K562 (cell line): Measurements from ENCODE around the gene ZBTB47. TPM values are rescaled to one million over a fixed set of nuclear protein-coding genes. Genes with fewer than 3 reads are reported as not detected.
A peak's percentile ranks its signal among the peaks of the same experiment; 100 is the strongest.

ENCODE experiments used
- ATAC-seq: fragments of 200-7000 bp; cut with Tn5 transposase; 3 replicates; pipeline ENCODE4 v1.9.1; 2020; ENCODE audit warnings: moderate library complexity
- BruUV-seq: library from RNA; stranded (reverse); fragments of 400-500 nt; replicated peaks from 2 replicates; lab custom pipeline; 2021; lab: Mats Ljungman, UMichigan
- CTCF ChIA-PET: fragments of 300-600 bp; formaldehyde crosslinking; extraction: SDS; loops from one replicate; lab custom pipeline; 2021; ENCODE audit warnings: low intra/inter-chr PET ratio; lab: Yijun Ruan, JAX
- POLR2A ChIA-PET: fragments of 300-600, 350-650 bp; sonication (Branson Sonifier 250); formaldehyde crosslinking; extraction: SDS; loops from one replicate; lab custom pipeline; 2021; ENCODE audit warnings: antibody characterized with exemption, inconsistent platforms; lab: Yijun Ruan, JAX
- DNase-seq, 4 experiments: peaks; one replicate each; pipeline versions ENCODE4 v3.0.0 to v3.0.0-alpha.2; 2011 to 2018; ENCODE audit warnings: low spot score in 3 of 4, mixed read lengths in 3 of 4; ENCODE audit errors: extremely low read depth in 1 of 4
- FAIRE-seq: peaks from 2 replicates; lab custom pipeline; 2011; peaks lifted over from hg19 to GRCh38; lab: Jason Lieb, UNC
- H2AFZ ChIP-seq: 2 replicates; pipeline ENCODE4 v1.6.0; 2011; ENCODE audit warnings: low read depth, low read length, control low read depth, inconsistent platforms
- H3K27ac ChIP-seq: fragments of 200-600 bp; 3 replicates; pipeline ENCODE4 v1.8.0; 2011; ENCODE audit warnings: low read depth, mild to moderate bottlenecking, control low read depth, inconsistent platforms, low read length, moderate library complexity, mixed read lengths; ENCODE audit errors: extremely low read depth
- H3K27me3 ChIP-seq, 2 experiments: fragments of 300-600 bp in 1 of 2; 2 replicates in 1 of 2; 3 replicates in 1 of 2; pipeline versions ENCODE4 v1.6.0 to v1.8.0; 2011; ENCODE audit warnings: inconsistent platforms in 2 of 2, low read length in 2 of 2, mild to moderate bottlenecking in 1 of 2, mixed read lengths in 1 of 2, moderate library complexity in 1 of 2; ENCODE audit not compliant: control insufficient read depth in 2 of 2, insufficient read depth in 2 of 2
- H3K36me3 ChIP-seq: fragments of 300-600 bp; 3 replicates; pipeline ENCODE4 v1.8.0; 2011; ENCODE audit warnings: mild to moderate bottlenecking, low read length, inconsistent platforms; ENCODE audit not compliant: control insufficient read depth, insufficient read depth
- H3K4me1 ChIP-seq, 2 experiments: fragments of 200-600 bp in 1 of 2; replicated peaks in 1 of 2; 2 replicates in 1 of 2; 3 replicates in 1 of 2; pipeline versions ENCODE4 v1.5.1 to v1.8.0; 2011; ENCODE audit warnings: inconsistent platforms in 2 of 2, low read length in 2 of 2, mild to moderate bottlenecking in 1 of 2, mixed read lengths in 1 of 2, moderate library complexity in 1 of 2; ENCODE audit not compliant: control insufficient read depth in 2 of 2, insufficient read depth in 2 of 2
- H3K4me2 ChIP-seq: 2 replicates; pipeline ENCODE4 v1.6.1; 2011; ENCODE audit warnings: low read length, control low read depth, inconsistent platforms, mixed read lengths; ENCODE audit not compliant: insufficient read depth
- H3K4me3 ChIP-seq: fragments of 200-600 bp; sonication (generic), shearing (Covaris generic); 2 replicates; pipeline ENCODE4 v1.5.1; 2016; ENCODE audit warnings: control low read depth, inconsistent platforms
- H3K79me2 ChIP-seq: fragments of 200-600 bp; 3 replicates; pipeline ENCODE4 v1.8.0; 2011; ENCODE audit warnings: low read length, inconsistent platforms; ENCODE audit not compliant: control insufficient read depth, insufficient read depth
- H3K9ac ChIP-seq, 2 experiments: 2 replicates each; pipeline versions ENCODE4 v1.6.0 to v1.6.1; 2011; ENCODE audit warnings: low read depth in 2 of 2, low read length in 2 of 2, control low read depth in 1 of 2, inconsistent platforms in 1 of 2, mild to moderate bottlenecking in 1 of 2, mixed read lengths in 1 of 2; ENCODE audit not compliant: insufficient read depth in 1 of 2
- H3K9me1 ChIP-seq: one replicate; pipeline ENCODE4 v1.6.0; 2011; ENCODE audit warnings: inconsistent platforms, mild to moderate bottlenecking, low read length, moderate library complexity; ENCODE audit not compliant: control insufficient read depth, insufficient read depth
- H3K9me3 ChIP-seq: replicated peaks from 2 replicates; pipeline ENCODE4 v1.5.1; 2011; ENCODE audit warnings: low read depth, low read length, inconsistent platforms; ENCODE audit not compliant: control insufficient read depth, insufficient read depth
- H4K20me1 ChIP-seq: replicated peaks from 2 replicates; pipeline ENCODE4 v1.6.1; 2011; ENCODE audit warnings: low read length, inconsistent platforms, mixed read lengths; ENCODE audit not compliant: control insufficient read depth, insufficient read depth
- BDP1 ChIP-seq: IDR thresholded peaks from 3 replicates; pipeline ENCODE4 v1.6.1; 2011; ENCODE audit not compliant: insufficient read length, insufficient read depth
- BRF1 ChIP-seq: IDR thresholded peaks from 3 replicates; pipeline ENCODE4 v1.6.1; 2011; ENCODE audit warnings: borderline replicate concordance, mild to moderate bottlenecking; ENCODE audit not compliant: insufficient read length; ENCODE audit errors: extremely low read depth
- DPF2 ChIP-seq: fragments of 450-650 bp; IDR thresholded peaks from 2 replicates; pipeline ENCODE4 v1.6.1; 2016
- EP300 ChIP-seq: IDR thresholded peaks from 2 replicates; pipeline ENCODE4 v1.6.1; 2012; ENCODE audit warnings: low read length, improper control_type of control experiment
- FOXJ2 ChIP-seq: fragments of 200-800 bp; sonication (Bioruptor generic); IDR thresholded peaks from 2 replicates; pipeline ENCODE4 v1.6.1; 2016; ENCODE audit warnings: missing genetic modification characterization, missing compliant biosample characterization
- KAT2B ChIP-seq: IDR thresholded peaks from one replicate; pipeline ENCODE4 v1.6.1; 2012; ENCODE audit warnings: low read depth, mild to moderate bottlenecking, control low read depth, inconsistent platforms, low read length, moderate library complexity
- LCOR ChIP-seq: sonication (generic); formaldehyde crosslinking; IDR thresholded peaks from 2 replicates; pipeline ENCODE4 v1.8.0; 2022; ENCODE audit warnings: mild to moderate bottlenecking, missing genetic modification reagents
- POLR2A ChIP-seq: fragments of 450-650 bp; conservative IDR thresholded peaks from 2 replicates; pipeline ENCODE4 v1.6.1; 2016
- SFPQ ChIP-seq: fragments of 200-400 bp; formaldehyde crosslinking; IDR thresholded peaks from 2 replicates; pipeline ENCODE4 v1.6.1; 2017; ENCODE audit warnings: mild to moderate bottlenecking, low read depth, low read length, moderate library complexity
- SMAD4 ChIP-seq: fragments of 250-450 bp; sonication (Bioruptor Pico); conservative IDR thresholded peaks from 2 replicates; pipeline ENCODE4 v1.8.0; 2021; ENCODE audit warnings: inconsistent platforms, mild to moderate bottlenecking, moderate library complexity
- SPI1 ChIP-seq: IDR thresholded peaks from 2 replicates; pipeline ENCODE4 v1.6.1; 2011; ENCODE audit warnings: low read depth, low read length, control low read depth, borderline replicate concordance
- ZBTB43 ChIP-seq: sonication (generic); formaldehyde crosslinking; IDR thresholded peaks from 2 replicates; pipeline ENCODE4 v1.8.0; 2023; ENCODE audit warnings: mild to moderate bottlenecking, missing genetic modification reagents
- ZBTB7A ChIP-seq: IDR thresholded peaks from 2 replicates; pipeline ENCODE4 v1.6.1; 2011; ENCODE audit warnings: low read depth, mild to moderate bottlenecking, low read length, moderate library complexity, borderline replicate concordance; ENCODE audit not compliant: control insufficient read depth
- ZC3H8 ChIP-seq: fragments of 450-650 bp; IDR thresholded peaks from 2 replicates; pipeline ENCODE4 v1.6.1; 2017
- ZNF175 ChIP-seq: fragments of 200-800 bp; sonication (Bioruptor generic); IDR thresholded peaks from 2 replicates; pipeline ENCODE4 v1.6.1; 2016; ENCODE audit warnings: low read depth, mild to moderate bottlenecking, missing genetic modification characterization, missing compliant biosample characterization
- ZNF780A ChIP-seq: fragments of 250-450 bp; sonication (Bioruptor Pico); IDR thresholded peaks from 2 replicates; pipeline ENCODE4 v1.5.0; 2021; ENCODE audit warnings: mild to moderate bottlenecking
- WGBS: fragments of 100-300 bp; shearing (Covaris generic); methylation state at CpG from one replicate; pipeline ENCODE4 v1.1.6; 2016; ENCODE audit warnings: low coverage, mixed read lengths; ENCODE audit not compliant: insufficient coverage; ENCODE audit errors: missing lambda C conversion rate; 5-methylcytosine and 5-hydroxymethylcytosine counted together
- in situ Hi-C: fragments of 300-500 bp; cut with MboI; formaldehyde crosslinking; loops from 4 replicates; pipeline ENCODE4 v1.15.0; 2018; ENCODE audit warnings: inconsistent platforms, mixed read lengths
- intact Hi-C: fragments of 100-400 bp; cut with micrococcal nuclease; formaldehyde crosslinking; loops from 2 replicates; pipeline ENCODE4 v1.14.2; 2022
- polyA plus RNA-seq, 8 experiments: library from polyadenylated mRNA; depleted of rRNA in 4 of 8; stranded (reverse) in 5 of 8; unstranded in 3 of 8; fragments of >200 nt; fragmentation: Nextera tagmentation in 2 of 8; fragmentation: Illumina TruSeq in 1 of 8; extraction: Ambion mirVana in 2 of 8; extraction: Trizol in 1 of 8; gene quantifications; 2 replicates each; pipeline versions ENCODE4 v1.2.1 to v1.2.3, GENCODE V29; 2011 to 2014; ENCODE audit warnings: inconsistent platforms in 1 of 8, missing spikeins in 1 of 8
- total RNA-seq, 7 experiments: library from RNA; depleted of rRNA in 6 of 7; stranded (reverse); fragments of >200 nt in 6 of 7; fragmentation: Illumina TruSeq in 2 of 7; extraction: Trizol in 2 of 7; gene quantifications; 2 replicates each; pipeline versions ENCODE4 v1.2.1 to v1.2.3, GENCODE V29; 2011 to 2021; ENCODE audit warnings: low replicate concordance in 1 of 7

ZBTB47 gene
- total and polyA plus RNA-seq, 9 of the 15 experiments (the other 6 are each of a cell fraction or from before 2014, with no cell fraction given): 0.11 to 4.6 (median 1.7) TPM; not detected in 1

DNA sequence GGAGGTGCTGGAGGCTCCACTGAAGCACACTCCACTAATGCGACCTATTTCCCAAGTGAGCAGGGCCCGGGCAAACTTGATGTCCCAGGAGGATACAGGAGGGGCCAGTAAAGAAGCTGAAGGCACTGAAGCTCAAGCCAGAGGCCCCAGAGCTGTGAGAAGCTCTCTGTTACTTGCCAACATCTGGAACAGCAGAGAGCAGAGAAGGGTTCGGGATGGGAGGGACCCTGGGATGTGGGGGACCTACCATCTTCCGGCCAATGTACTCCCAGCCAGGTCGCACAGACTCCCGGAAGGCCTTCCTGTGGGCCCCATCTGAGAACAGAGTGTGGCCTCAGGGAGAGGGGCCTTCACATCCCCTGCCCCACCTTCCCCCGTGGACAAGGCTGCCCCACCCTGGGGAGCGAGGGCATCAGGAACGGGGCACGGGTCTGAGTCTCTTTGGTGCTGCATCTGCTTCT, 46.0 kb downstream of the ZBTB47 start:
- CTCF ChIA-PET: no interaction called here
- BruUV-seq: no TSS peak
- Histone ChIP-seq H3K9ac (no peak overlapping the region), H3K4me3 (no peak overlapping the region), H3K27ac (no peak overlapping the region), H4K20me1 (peaks cover 16% of the 10 kb centered on the region), H3K9me3 (no peaks in the 10 kb centered on the region), H3K36me3 (no peaks in the 10 kb centered on the region), H3K4me2 (no peak overlapping the region), H2AFZ (no peak overlapping the region), H3K4me1 (peaks cover 0 to 14% of the 10 kb centered on the region in 2 experiments; a peak in 1 of 5 replicates), H3K79me2 (no peaks in the 10 kb centered on the region), H3K9me1 (peaks cover 5% of the 10 kb centered on the region), H3K27me3 (peaks cover 6 to 43% of the 10 kb centered on the region in 2 experiments)
- DNase-seq: peak in 1 of 4 experiments; percentile 10
- no peak for ATAC-seq
- 3% methylated on average over 10 of the region's 10 CpGs for WGBS
- TF ChIP-seq ZBTB43 (CRISPR knock-in tag): no peak
- TF ChIP-seq ZC3H8: no peak
- no peak for TF ChIP-seq BDP1
- TF ChIP-seq KAT2B: no peak
- no peak for TF ChIP-seq ZNF175
- no peak for TF ChIP-seq POLR2A
- no peak for TF ChIP-seq ZBTB7A
- no peak for TF ChIP-seq ZNF780A
- TF ChIP-seq SFPQ: no peak
- no peak for TF ChIP-seq EP300
- no peak for TF ChIP-seq BRF1
- no peak for TF ChIP-seq FOXJ2 (tag)
- no peak for TF ChIP-seq LCOR (CRISPR knock-in tag)
- no peak for TF ChIP-seq DPF2
- no peak for TF ChIP-seq SMAD4
- TF ChIP-seq SPI1: no peak
- no peak for FAIRE-seq
- POLR2A ChIA-PET: no interaction called here
- in situ Hi-C loops: no loop called here
- intact Hi-C loops: no loop called here
